K562 (cell line): Measurements from ENCODE around the gene LRFN2. TPM values are rescaled to one million over a fixed set of nuclear protein-coding genes. Genes with fewer than 3 reads are reported as not detected.

Experiments used
- ATAC-seq: fragments of 200-7000 bp; cut with Tn5 transposase; 3 replicates; pipeline ENCODE4 v1.9.1; 2020; ENCODE audit warnings: moderate library complexity
- BruUV-seq: library from RNA; stranded (reverse); fragments of 400-500 nt; replicated peaks from 2 replicates; lab custom pipeline; 2021; lab: Mats Ljungman, UMichigan
- CTCF ChIA-PET: fragments of 300-600 bp; formaldehyde crosslinking; extraction: SDS; loops from one replicate; lab custom pipeline; 2021; ENCODE audit warnings: low intra/inter-chr PET ratio; lab: Yijun Ruan, JAX
- POLR2A ChIA-PET: fragments of 300-600, 350-650 bp; sonication (Branson Sonifier 250); formaldehyde crosslinking; extraction: SDS; loops from one replicate; lab custom pipeline; 2021; ENCODE audit warnings: antibody characterized with exemption, inconsistent platforms; lab: Yijun Ruan, JAX
- DNase-seq, 4 experiments: peaks; one replicate each; pipeline versions ENCODE4 v3.0.0 to v3.0.0-alpha.2; 2011 to 2018; ENCODE audit warnings: low spot score in 3 of 4, mixed read lengths in 3 of 4; ENCODE audit errors: extremely low read depth in 1 of 4
- FAIRE-seq: peaks from 2 replicates; lab custom pipeline; 2011; peaks lifted over from hg19 to GRCh38; lab: Jason Lieb, UNC
- H2AFZ ChIP-seq: 2 replicates; pipeline ENCODE4 v1.6.0; 2011; ENCODE audit warnings: low read depth, low read length, control low read depth, inconsistent platforms
- H3K27ac ChIP-seq: fragments of 200-600 bp; 3 replicates; pipeline ENCODE4 v1.8.0; 2011; ENCODE audit warnings: low read depth, mild to moderate bottlenecking, control low read depth, inconsistent platforms, low read length, moderate library complexity, mixed read lengths; ENCODE audit errors: extremely low read depth
- H3K27me3 ChIP-seq, 2 experiments: fragments of 300-600 bp in 1 of 2; 2 replicates in 1 of 2; 3 replicates in 1 of 2; pipeline versions ENCODE4 v1.6.0 to v1.8.0; 2011; ENCODE audit warnings: inconsistent platforms in 2 of 2, low read length in 2 of 2, mild to moderate bottlenecking in 1 of 2, mixed read lengths in 1 of 2, moderate library complexity in 1 of 2; ENCODE audit not compliant: control insufficient read depth in 2 of 2, insufficient read depth in 2 of 2
- H3K36me3 ChIP-seq: fragments of 300-600 bp; 3 replicates; pipeline ENCODE4 v1.8.0; 2011; ENCODE audit warnings: mild to moderate bottlenecking, low read length, inconsistent platforms; ENCODE audit not compliant: control insufficient read depth, insufficient read depth
- H3K4me1 ChIP-seq, 2 experiments: fragments of 200-600 bp in 1 of 2; replicated peaks in 1 of 2; 2 replicates in 1 of 2; 3 replicates in 1 of 2; pipeline versions ENCODE4 v1.5.1 to v1.8.0; 2011; ENCODE audit warnings: inconsistent platforms in 2 of 2, low read length in 2 of 2, mild to moderate bottlenecking in 1 of 2, mixed read lengths in 1 of 2, moderate library complexity in 1 of 2; ENCODE audit not compliant: control insufficient read depth in 2 of 2, insufficient read depth in 2 of 2
- H3K4me2 ChIP-seq: 2 replicates; pipeline ENCODE4 v1.6.1; 2011; ENCODE audit warnings: low read length, control low read depth, inconsistent platforms, mixed read lengths; ENCODE audit not compliant: insufficient read depth
- H3K4me3 ChIP-seq: fragments of 200-600 bp; sonication (generic), shearing (Covaris generic); 2 replicates; pipeline ENCODE4 v1.5.1; 2016; ENCODE audit warnings: control low read depth, inconsistent platforms
- H3K79me2 ChIP-seq: fragments of 200-600 bp; 3 replicates; pipeline ENCODE4 v1.8.0; 2011; ENCODE audit warnings: low read length, inconsistent platforms; ENCODE audit not compliant: control insufficient read depth, insufficient read depth
- H3K9ac ChIP-seq, 2 experiments: 2 replicates each; pipeline versions ENCODE4 v1.6.0 to v1.6.1; 2011; ENCODE audit warnings: low read depth in 2 of 2, low read length in 2 of 2, control low read depth in 1 of 2, inconsistent platforms in 1 of 2, mild to moderate bottlenecking in 1 of 2, mixed read lengths in 1 of 2; ENCODE audit not compliant: insufficient read depth in 1 of 2
- H3K9me1 ChIP-seq: one replicate; pipeline ENCODE4 v1.6.0; 2011; ENCODE audit warnings: inconsistent platforms, mild to moderate bottlenecking, low read length, moderate library complexity; ENCODE audit not compliant: control insufficient read depth, insufficient read depth
- H3K9me3 ChIP-seq: replicated peaks from 2 replicates; pipeline ENCODE4 v1.5.1; 2011; ENCODE audit warnings: low read depth, low read length, inconsistent platforms; ENCODE audit not compliant: control insufficient read depth, insufficient read depth
- H4K20me1 ChIP-seq: replicated peaks from 2 replicates; pipeline ENCODE4 v1.6.1; 2011; ENCODE audit warnings: low read length, inconsistent platforms, mixed read lengths; ENCODE audit not compliant: control insufficient read depth, insufficient read depth
- CUX1 ChIP-seq: fragments of 200-800 bp; sonication (Bioruptor generic); IDR thresholded peaks from 2 replicates; pipeline ENCODE4 v1.6.1; 2016; ENCODE audit warnings: missing genetic modification characterization, missing compliant biosample characterization
- HDAC2 ChIP-seq: fragments of 450-650 bp; IDR thresholded peaks from 2 replicates; pipeline ENCODE4 v1.6.1; 2016; ENCODE audit warnings: mild to moderate bottlenecking
- MXI1 ChIP-seq: IDR thresholded peaks from 2 replicates; pipeline ENCODE4 v1.6.1; 2011; ENCODE audit warnings: low read depth, mild to moderate bottlenecking, improper control_type of control experiment, low read length
- NFXL1 ChIP-seq: fragments of 450-650 bp; formaldehyde crosslinking; IDR thresholded peaks from 2 replicates; pipeline ENCODE4 v1.4.0; 2021; ENCODE audit warnings: mild to moderate bottlenecking
- NR2F6 ChIP-seq: fragments of 450-650 bp; formaldehyde crosslinking; IDR thresholded peaks from 2 replicates; pipeline ENCODE4 v1.4.0; 2020; ENCODE audit warnings: mild to moderate bottlenecking
- POLR3G ChIP-seq: IDR thresholded peaks from 2 replicates; pipeline ENCODE4 v1.6.1; 2011; ENCODE audit not compliant: insufficient read length, insufficient replicate concordance; ENCODE audit errors: extremely low read depth
- PPARD ChIP-seq: fragments of 250-450 bp; sonication (Bioruptor Pico); IDR thresholded peaks from 2 replicates; pipeline ENCODE4 v1.8.0; 2022; ENCODE audit warnings: inconsistent platforms, mild to moderate bottlenecking, moderate library complexity
- PREB ChIP-seq: sonication (generic); formaldehyde crosslinking; IDR thresholded peaks from 2 replicates; pipeline ENCODE4 v1.8.1; 2023; ENCODE audit warnings: mild to moderate bottlenecking, missing genetic modification reagents
- SFPQ ChIP-seq: fragments of 200-400 bp; formaldehyde crosslinking; IDR thresholded peaks from 2 replicates; pipeline ENCODE4 v1.6.1; 2017; ENCODE audit warnings: mild to moderate bottlenecking, low read depth, low read length, moderate library complexity
- SIRT6 ChIP-seq: IDR thresholded peaks from one replicate; pipeline ENCODE4 v1.6.1; 2012; ENCODE audit warnings: low read depth, mild to moderate bottlenecking, control low read depth, inconsistent platforms, low read length, moderate library complexity
- SP1 ChIP-seq: sonication (generic); formaldehyde crosslinking; IDR thresholded peaks from 2 replicates; pipeline ENCODE4 v1.8.1; 2022; ENCODE audit warnings: mild to moderate bottlenecking, missing genetic modification reagents
- TFAP4 ChIP-seq: sonication (generic); formaldehyde crosslinking; IDR thresholded peaks from 2 replicates; pipeline ENCODE4 v1.8.0; 2022; ENCODE audit warnings: missing genetic modification reagents, mild to moderate bottlenecking, moderate library complexity, borderline replicate concordance
- ZNF124 ChIP-seq: sonication (generic); formaldehyde crosslinking; IDR thresholded peaks from 2 replicates; pipeline ENCODE4 v1.8.1; 2022; ENCODE audit warnings: missing genetic modification reagents
- ZNF274 ChIP-seq: IDR thresholded peaks from 2 replicates; pipeline ENCODE4 v1.6.1; 2011; ENCODE audit warnings: low read depth, mild to moderate bottlenecking, low read length, moderate library complexity, borderline replicate concordance
- ZSCAN32 ChIP-seq: fragments of 450-650 bp; formaldehyde crosslinking; IDR thresholded peaks from 2 replicates; pipeline ENCODE4 v1.4.0; 2020; ENCODE audit warnings: mild to moderate bottlenecking, moderate library complexity
- WGBS: fragments of 100-300 bp; shearing (Covaris generic); methylation state at CpG from one replicate; pipeline ENCODE4 v1.1.6; 2016; ENCODE audit warnings: low coverage, mixed read lengths; ENCODE audit not compliant: insufficient coverage; ENCODE audit errors: missing lambda C conversion rate; 5-methylcytosine and 5-hydroxymethylcytosine counted together
- in situ Hi-C: fragments of 300-500 bp; cut with MboI; formaldehyde crosslinking; loops from 4 replicates; pipeline ENCODE4 v1.15.0; 2018; ENCODE audit warnings: inconsistent platforms, mixed read lengths
- intact Hi-C: fragments of 100-400 bp; cut with micrococcal nuclease; formaldehyde crosslinking; loops from 2 replicates; pipeline ENCODE4 v1.14.2; 2022
- polyA plus RNA-seq, 8 experiments: library from polyadenylated mRNA; depleted of rRNA in 4 of 8; stranded (reverse) in 5 of 8; unstranded in 3 of 8; fragments of >200 nt; fragmentation: Nextera tagmentation in 2 of 8; fragmentation: Illumina TruSeq in 1 of 8; extraction: Ambion mirVana in 2 of 8; extraction: Trizol in 1 of 8; gene quantifications; 2 replicates each; pipeline versions ENCODE4 v1.2.1 to v1.2.3, GENCODE V29; 2011 to 2014; ENCODE audit warnings: inconsistent platforms in 1 of 8, missing spikeins in 1 of 8
- total RNA-seq, 7 experiments: library from RNA; depleted of rRNA in 6 of 7; stranded (reverse); fragments of >200 nt in 6 of 7; fragmentation: Illumina TruSeq in 2 of 7; extraction: Trizol in 2 of 7; gene quantifications; 2 replicates each; pipeline versions ENCODE4 v1.2.1 to v1.2.3, GENCODE V29; 2011 to 2021; ENCODE audit warnings: low replicate concordance in 1 of 7

The LRFN2 gene
- total and polyA plus RNA-seq, 9 of the 15 experiments (the other 6 are each of a cell fraction or from before 2014, with no cell fraction given) = not detected

- Histone ChIP-seq H3K9me3 (no peaks in the 10 kb centered on the region), H3K4me3 (no peak overlapping the region), H3K36me3 (no peaks in the 10 kb centered on the region), H3K9me1 (no peaks in the 10 kb centered on the region), H3K27ac (no peak overlapping the region), H3K9ac (no peak overlapping the region), H3K79me2 (no peaks in the 10 kb centered on the region), H2AFZ (no peak overlapping the region), H3K27me3 (peaks cover 3 to 7% of the 10 kb centered on the region in 2 experiments; a peak in 3 of 5 replicates), H3K4me2 (no peak overlapping the region), H3K4me1 (no peaks in the 10 kb centered on the region), H4K20me1 (no peaks in the 10 kb centered on the region)
- 0% methylated on average over 4 of the region's 4 CpGs for WGBS
- ChIA-PET CTCF (no interaction called here), POLR2A (no interaction called here)
- no TSS peak for BruUV-seq
- FAIRE-seq (no peak), ATAC-seq (no peak), DNase-seq (no peak)
- intact Hi-C loops = no loop called here
- in situ Hi-C loops = no loop called here
- no peak for TF ChIP-seq SIRT6
- TF ChIP-seq TFAP4 (CRISPR knock-in tag) = no peak
- TF ChIP-seq ZNF274 = no peak
- no peak for TF ChIP-seq PREB
- no peak for TF ChIP-seq HDAC2
- TF ChIP-seq MXI1 = no peak
- no peak for TF ChIP-seq POLR3G
- no peak for TF ChIP-seq NFXL1
- TF ChIP-seq SFPQ = no peak
- no peak for TF ChIP-seq ZNF124 (CRISPR knock-in tag)
- no peak for TF ChIP-seq PPARD (CRISPR knock-in tag)
- TF ChIP-seq NR2F6 = no peak
- TF ChIP-seq SP1 (CRISPR knock-in tag) = no peak
- TF ChIP-seq CUX1 (CRISPR knock-in tag) = no peak
- TF ChIP-seq ZSCAN32 (CRISPR knock-in tag) = no peak
Observed at GRCh38 chr6:40606981-40607380, 19.8 kb upstream of the LRFN2 start.
